Heart left ventricle (tissue), 13 donors: ENCODE measurements around the gene EBP.

Experiments
- POLR2A ChIP-seq, 2 donors: fragments of 450-650 bp; IDR thresholded peaks; one replicate each; pipeline ENCODE4 v1.6.1; 2017; ENCODE audit warnings: antibody characterized with exemption in 2 of 2, mild to moderate bottlenecking in 2 of 2, moderate library complexity in 2 of 2
- TF ChIP-seq, protein P1 (sequence below), 12 donors: fragments of 200-600 bp; sonication (generic) in 4 of 12; IDR thresholded peaks; one replicate each; pipeline versions ENCODE4 v1.5.0 to v1.8.0; 2018 to 2022; ENCODE audit warnings: antibody characterized with exemption in 12 of 12, mild to moderate bottlenecking in 5 of 12
- donor health status: ischemic (EF 13 %, LVEDD 7.1; RV severe dilation, severe dysfunction).
- donor health status: DM: no; HTN: yes; CAD: no.
- donor health status: DM: no; HTN: no; CAD: no.
- donor health status: ischemic (EF 25% LVEDD 6.9; RV normal size, moderate dysfunction).
- donor health status: ischemic (EF 25% LVEDD 5.7; RV mildly dilated, moderate dysfunction).
- donor health status: ischemic (EF 35%, LVEDD 5.7; RV mildly dilated, moderate dysfunction).
- donor health status: nonischemic (EF 11% LVEDD 7.7; RV severe dilation, severe dysfunction).
- donor health status: DM: yes; HTN: yes; CAD: no.
- donor health status: PGD.
- donor health status: ischemic (EF 29% LVEDD 5.4; RV normal size, mild dysfunction).
- donor health status: nonischemic (EF 23%, LVEDD 6.1; RV moderate dilation, normal function).

- TF ChIP-seq, protein P1, sequence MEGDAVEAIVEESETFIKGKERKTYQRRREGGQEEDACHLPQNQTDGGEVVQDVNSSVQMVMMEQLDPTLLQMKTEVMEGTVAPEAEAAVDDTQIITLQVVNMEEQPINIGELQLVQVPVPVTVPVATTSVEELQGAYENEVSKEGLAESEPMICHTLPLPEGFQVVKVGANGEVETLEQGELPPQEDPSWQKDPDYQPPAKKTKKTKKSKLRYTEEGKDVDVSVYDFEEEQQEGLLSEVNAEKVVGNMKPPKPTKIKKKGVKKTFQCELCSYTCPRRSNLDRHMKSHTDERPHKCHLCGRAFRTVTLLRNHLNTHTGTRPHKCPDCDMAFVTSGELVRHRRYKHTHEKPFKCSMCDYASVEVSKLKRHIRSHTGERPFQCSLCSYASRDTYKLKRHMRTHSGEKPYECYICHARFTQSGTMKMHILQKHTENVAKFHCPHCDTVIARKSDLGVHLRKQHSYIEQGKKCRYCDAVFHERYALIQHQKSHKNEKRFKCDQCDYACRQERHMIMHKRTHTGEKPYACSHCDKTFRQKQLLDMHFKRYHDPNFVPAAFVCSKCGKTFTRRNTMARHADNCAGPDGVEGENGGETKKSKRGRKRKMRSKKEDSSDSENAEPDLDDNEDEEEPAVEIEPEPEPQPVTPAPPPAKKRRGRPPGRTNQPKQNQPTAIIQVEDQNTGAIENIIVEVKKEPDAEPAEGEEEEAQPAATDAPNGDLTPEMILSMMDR (IDR thresholded peaks at IDR 0.05), result no peak
- TF ChIP-seq POLR2A (IDR thresholded peaks at IDR 0.05), result no peak
Measured at GRCh38 chrX:48559636-48560035, 38.0 kb downstream of the EBP start.
